HepG2 (cell line): ENCODE results near the gene CENPB. TPM values are rescaled to one million over a fixed set of nuclear protein-coding genes. Genes with fewer than 3 reads are reported as not detected.
A peak's percentile ranks its signal among the peaks of the same experiment; 100 is the strongest.

Experiments used
- AHDC1 ChIP-seq: sonication (generic); formaldehyde crosslinking; IDR thresholded peaks from 2 replicates; pipeline ENCODE4 v1.5.1; 2020; ENCODE audit warnings: mild to moderate bottlenecking, missing genetic modification reagents, borderline replicate concordance
- ELF3 ChIP-seq: IDR thresholded peaks from 2 replicates; pipeline ENCODE4 v1.6.1; 2016; ENCODE audit warnings: missing genetic modification reagents, missing compliant biosample characterization
- FOXM1 ChIP-seq: sonication (generic); formaldehyde crosslinking; IDR thresholded peaks from 2 replicates; pipeline ENCODE4 v1.5.0; 2020; ENCODE audit warnings: missing genetic modification reagents
- GABPA ChIP-seq, 2 experiments: IDR thresholded peaks; 2 replicates each; pipeline ENCODE4 v1.6.1; 2011 to 2016; ENCODE audit warnings: low read depth in 2 of 2, low read length in 1 of 2, missing biosample characterization in 1 of 2, missing genetic modification characterization in 1 of 2
- NFE2L1 ChIP-seq: sonication (generic); formaldehyde crosslinking; IDR thresholded peaks from 2 replicates; pipeline ENCODE4 v1.4.0; 2020; ENCODE audit warnings: missing genetic modification reagents, mild to moderate bottlenecking, borderline replicate concordance
- SAFB2 ChIP-seq: sonication (generic); formaldehyde crosslinking; IDR thresholded peaks from 2 replicates; pipeline ENCODE4 v1.5.1; 2020; ENCODE audit warnings: missing genetic modification reagents, low read depth, mild to moderate bottlenecking, borderline replicate concordance
- SRF ChIP-seq: IDR thresholded peaks from 2 replicates; pipeline ENCODE4 v1.6.1; 2011; ENCODE audit warnings: mild to moderate bottlenecking, low read depth, low read length, moderate library complexity
- ZBTB46 ChIP-seq: sonication (generic); formaldehyde crosslinking; IDR thresholded peaks from 2 replicates; pipeline ENCODE4 v1.4.0; 2020; ENCODE audit warnings: mild to moderate bottlenecking, missing genetic modification reagents, borderline replicate concordance
- ZNF619 ChIP-seq: sonication (generic); formaldehyde crosslinking; IDR thresholded peaks from 2 replicates; pipeline ENCODE4 v1.4.0; 2020; ENCODE audit warnings: mild to moderate bottlenecking, missing genetic modification reagents
- ZNF704 ChIP-seq: sonication (generic); formaldehyde crosslinking; IDR thresholded peaks from 2 replicates; pipeline ENCODE4 v1.8.1; 2023; ENCODE audit warnings: mild to moderate bottlenecking, inconsistent platforms, moderate library complexity, missing genetic modification reagents, borderline replicate concordance
- ZNF720 ChIP-seq: sonication (generic); formaldehyde crosslinking; IDR thresholded peaks from 2 replicates; pipeline ENCODE4 v1.4.0; 2020; ENCODE audit warnings: missing genetic modification reagents
- polyA plus RNA-seq, 8 experiments: library from polyadenylated mRNA; depleted of rRNA in 3 of 8; stranded (reverse) in 7 of 8; unstranded in 1 of 8; fragments of >200 nt; fragmentation: Illumina TruSeq in 4 of 8; extraction: Trizol in 4 of 8; gene quantifications; 2 replicates each; pipeline versions ENCODE4 v1.2.1 to v1.2.3, GENCODE V29; 2011 to 2016; ENCODE audit warnings: low read depth in 4 of 8, missing spikeins in 1 of 8, mixed read lengths in 1 of 8; ENCODE audit not compliant: insufficient read depth in 1 of 8
- total RNA-seq, 5 experiments: library from RNA; depleted of rRNA; stranded (reverse); fragments of >200 nt; fragmentation: Illumina TruSeq; extraction: Trizol; gene quantifications; 2 replicates each; pipeline ENCODE4 v1.2.3, GENCODE V29; 2016; ENCODE audit warnings: low read depth in 1 of 5
- TF ChIP-seq, protein P1 (sequence below): sonication (generic); formaldehyde crosslinking; IDR thresholded peaks from 2 replicates; pipeline ENCODE4 v1.5.1; 2020; ENCODE audit warnings: missing genetic modification reagents, mild to moderate bottlenecking, borderline replicate concordance
- TF ChIP-seq, protein P2 (sequence below): fragments of 450-650 bp; IDR thresholded peaks from 2 replicates; pipeline ENCODE4 v1.6.1; 2017; ENCODE audit warnings: mild to moderate bottlenecking

The CENPB gene
- total and polyA plus RNA-seq, 2 of the 13 experiments (the other 11 are each of a cell fraction or from before 2014, with no cell fraction given), result 10.4 to 54.5 TPM

GRCh38 chr20:3767427-3768341, 18.9 kb downstream of the CENPB start, which contains the start of gene ADISSP (continued):
- peak; percentile 69 for TF ChIP-seq ZNF619 (CRISPR knock-in tag)
- TF ChIP-seq, protein P1, sequence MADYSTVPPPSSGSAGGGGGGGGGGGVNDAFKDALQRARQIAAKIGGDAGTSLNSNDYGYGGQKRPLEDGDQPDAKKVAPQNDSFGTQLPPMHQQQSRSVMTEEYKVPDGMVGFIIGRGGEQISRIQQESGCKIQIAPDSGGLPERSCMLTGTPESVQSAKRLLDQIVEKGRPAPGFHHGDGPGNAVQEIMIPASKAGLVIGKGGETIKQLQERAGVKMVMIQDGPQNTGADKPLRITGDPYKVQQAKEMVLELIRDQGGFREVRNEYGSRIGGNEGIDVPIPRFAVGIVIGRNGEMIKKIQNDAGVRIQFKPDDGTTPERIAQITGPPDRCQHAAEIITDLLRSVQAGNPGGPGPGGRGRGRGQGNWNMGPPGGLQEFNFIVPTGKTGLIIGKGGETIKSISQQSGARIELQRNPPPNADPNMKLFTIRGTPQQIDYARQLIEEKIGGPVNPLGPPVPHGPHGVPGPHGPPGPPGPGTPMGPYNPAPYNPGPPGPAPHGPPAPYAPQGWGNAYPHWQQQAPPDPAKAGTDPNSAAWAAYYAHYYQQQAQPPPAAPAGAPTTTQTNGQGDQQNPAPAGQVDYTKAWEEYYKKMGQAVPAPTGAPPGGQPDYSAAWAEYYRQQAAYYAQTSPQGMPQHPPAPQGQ (CRISPR knock-in tag), result 0 out of 2 replicates have a peak, but pooled peaks have one; percentile 11
- TF ChIP-seq ZNF704, result peak; percentile 96
- peak; percentile 17; the same call in 1 of the 2 replicates for TF ChIP-seq SRF
- TF ChIP-seq AHDC1 (CRISPR knock-in tag), result 0 out of 2 replicates have a peak, but pooled peaks have one; percentile 44
- no peak for TF ChIP-seq GABPA (IDR thresholded peaks at IDR 0.05; ENCODE audit: low read depth, low read length)
- peak; percentile 54 for TF ChIP-seq GABPA (CRISPR knock-in tag; IDR thresholded peaks at IDR 0.05; ENCODE audit: low read depth)
- TF ChIP-seq NFE2L1 (CRISPR knock-in tag), result no peak
- TF ChIP-seq, protein P2, sequence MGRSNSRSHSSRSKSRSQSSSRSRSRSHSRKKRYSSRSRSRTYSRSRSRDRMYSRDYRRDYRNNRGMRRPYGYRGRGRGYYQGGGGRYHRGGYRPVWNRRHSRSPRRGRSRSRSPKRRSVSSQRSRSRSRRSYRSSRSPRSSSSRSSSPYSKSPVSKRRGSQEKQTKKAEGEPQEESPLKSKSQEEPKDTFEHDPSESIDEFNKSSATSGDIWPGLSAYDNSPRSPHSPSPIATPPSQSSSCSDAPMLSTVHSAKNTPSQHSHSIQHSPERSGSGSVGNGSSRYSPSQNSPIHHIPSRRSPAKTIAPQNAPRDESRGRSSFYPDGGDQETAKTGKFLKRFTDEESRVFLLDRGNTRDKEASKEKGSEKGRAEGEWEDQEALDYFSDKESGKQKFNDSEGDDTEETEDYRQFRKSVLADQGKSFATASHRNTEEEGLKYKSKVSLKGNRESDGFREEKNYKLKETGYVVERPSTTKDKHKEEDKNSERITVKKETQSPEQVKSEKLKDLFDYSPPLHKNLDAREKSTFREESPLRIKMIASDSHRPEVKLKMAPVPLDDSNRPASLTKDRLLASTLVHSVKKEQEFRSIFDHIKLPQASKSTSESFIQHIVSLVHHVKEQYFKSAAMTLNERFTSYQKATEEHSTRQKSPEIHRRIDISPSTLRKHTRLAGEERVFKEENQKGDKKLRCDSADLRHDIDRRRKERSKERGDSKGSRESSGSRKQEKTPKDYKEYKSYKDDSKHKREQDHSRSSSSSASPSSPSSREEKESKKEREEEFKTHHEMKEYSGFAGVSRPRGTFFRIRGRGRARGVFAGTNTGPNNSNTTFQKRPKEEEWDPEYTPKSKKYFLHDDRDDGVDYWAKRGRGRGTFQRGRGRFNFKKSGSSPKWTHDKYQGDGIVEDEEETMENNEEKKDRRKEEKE, result no peak
- no peak for TF ChIP-seq ZBTB46 (CRISPR knock-in tag)
- peak; percentile 55; the same call in 1 of the 2 replicates for TF ChIP-seq ZNF720 (CRISPR knock-in tag)
- no peak; the same call in 1 of the 2 replicates for TF ChIP-seq SAFB2 (CRISPR knock-in tag)
- TF ChIP-seq ELF3 (CRISPR knock-in tag), result peak; percentile 62
- TF ChIP-seq FOXM1 (CRISPR knock-in tag), result 0 out of 2 replicates have a peak, but pooled peaks have one; percentile 23
